ENCODE measurements around the gene PCDHB5. TPM values are rescaled to one million over a fixed set of nuclear protein-coding genes. Genes with fewer than 3 reads are reported as not detected.
A peak's percentile ranks its signal among the peaks of the same experiment; 100 is the strongest.

PCDHB5 gene
- total RNA-seq (2014; rRNA removed; shearing (Covaris generic)) = not detected in 2 replicates
- not detected in 2 replicates for total RNA-seq (2022)
- Bru-seq, nascent RNA = not detected
- BruChase-seq, experiment 1, labeled RNA remaining after a 6-hour chase = not detected
- BruChase-seq, experiment 2, labeled RNA remaining after a 2-hour chase = not detected
- long read RNA-seq = 0 reads

DNA sequence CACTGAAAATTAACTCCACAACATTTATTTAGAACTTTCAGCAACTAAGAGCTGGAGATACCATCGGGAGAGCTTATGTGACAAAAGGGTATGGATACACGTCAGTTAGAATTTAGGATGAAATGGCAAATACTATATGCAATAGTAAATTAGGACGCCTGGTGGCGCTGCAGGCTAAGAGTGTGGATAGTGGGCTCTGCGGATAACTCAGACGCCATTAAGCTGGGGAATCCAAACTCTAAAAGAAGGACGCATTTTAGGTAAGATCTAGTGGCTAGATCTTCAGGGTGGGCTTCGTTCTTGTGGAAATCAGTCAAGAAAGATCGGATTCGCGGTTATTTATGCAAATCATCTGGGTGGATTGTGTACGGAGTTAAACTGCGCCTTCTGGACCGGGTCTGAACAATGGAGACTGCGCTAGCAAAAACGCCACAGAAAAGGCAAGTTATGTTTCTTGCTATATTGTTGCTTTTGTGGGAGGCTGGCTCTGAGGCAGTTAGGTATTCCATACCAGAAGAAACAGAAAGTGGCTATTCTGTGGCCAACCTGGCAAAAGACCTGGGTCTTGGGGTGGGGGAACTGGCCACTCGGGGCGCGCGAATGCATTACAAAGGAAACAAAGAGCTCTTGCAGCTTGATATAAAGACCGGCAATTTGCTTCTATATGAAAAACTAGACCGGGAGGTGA lies at the start of gene PCDHB5:
Gene PCDHB5 (plus strand): TSS at position 177 of the 688 bp plus-strand sequence. CDS start 229 bp downstream, at position 406.
- no peak for DNase-seq (ENCODE audit: low spot score)
- no TSS peak for BruUV-seq (replicated peaks)
- peak; percentile 52 for TF ChIP-seq CTCF (conservative IDR thresholded peaks at IDR 0.05; ENCODE audit: low read length)
- TF ChIP-seq EZH2phosphoT487 (IDR thresholded peaks at IDR 0.05; ENCODE audit: borderline replicate concordance, low read depth, low read length) = no peak
- CTCF ChIA-PET (ENCODE audit: unreplicated experiment) = no interaction called here
- no peak within 1 kb of the TSS for H2AFZ ChIP-seq (ENCODE audit: low read length)
- intact Hi-C loops (cut with micrococcal nuclease; ENCODE audit: unreplicated experiment) = no loop called here
- POLR2A ChIA-PET = no interaction called here
- no peak within 1 kb of the TSS for H3K4me2 ChIP-seq (ENCODE audit: low read length)
- H3K9me3 ChIP-seq (ENCODE audit: low read length) = peaks cover 7% of the 10 kb centered on the region; the same call in 1 of the 2 replicates
- H3K4me1 ChIP-seq (ENCODE audit: insufficient read depth, low read length, poor library complexity, severe bottlenecking) = no peaks in the 10 kb centered on the region
- H4K20me1 ChIP-seq (ENCODE audit: insufficient read depth, low read length) = no peaks in the 10 kb centered on the region
- no peaks in the 10 kb centered on the region for H3K9me2 ChIP-seq (ENCODE audit: insufficient read depth, low read length)
- no peaks in the 10 kb centered on the region for H3K79me2 ChIP-seq (ENCODE audit: insufficient read depth, low read depth, low read length)
- no peak within 1 kb of the TSS for H3K4me3 ChIP-seq (ENCODE audit: low read depth, low read length, poor library complexity, severe bottlenecking)
- H3K27ac ChIP-seq (ENCODE audit: low read depth, low read length, poor library complexity, severe bottlenecking) = no peak within 1 kb of the TSS
- no peaks in the 10 kb centered on the region for H3K36me3 ChIP-seq (ENCODE audit: insufficient read depth, low read length)

- Histone ChIP-seq H3K4me2 (ENCODE audit: low read length) (no peak within 1 kb of the TSS), H3K4me1 (ENCODE audit: insufficient read depth, low read length, poor library complexity, severe bottlenecking) (no peaks in the 10 kb centered on the region), H3K79me2 (ENCODE audit: insufficient read depth, low read depth, low read length) (no peaks in the 10 kb centered on the region), H3K4me3 (ENCODE audit: low read depth, low read length, poor library complexity, severe bottlenecking) (no peak within 1 kb of the TSS), H3K9me2 (ENCODE audit: insufficient read depth, low read length) (no peaks in the 10 kb centered on the region), H4K20me1 (ENCODE audit: insufficient read depth, low read length) (no peaks in the 10 kb centered on the region), H2AFZ (ENCODE audit: low read length) (no peak within 1 kb of the TSS), H3K9me3 (ENCODE audit: low read length) (no peaks in the 10 kb centered on the region), H3K36me3 (ENCODE audit: insufficient read depth, low read length) (no peaks in the 10 kb centered on the region), H3K27ac (ENCODE audit: low read depth, low read length, poor library complexity, severe bottlenecking) (no peak within 1 kb of the TSS)
- intact Hi-C loops (cut with micrococcal nuclease; ENCODE audit: unreplicated experiment) = no loop called here
- DNase-seq (ENCODE audit: low spot score) = no peak
- no peak for TF ChIP-seq EZH2phosphoT487 (IDR thresholded peaks at IDR 0.05; ENCODE audit: borderline replicate concordance, low read depth, low read length)
- 0 out of 2 replicates have a peak, but pooled peaks have one; percentile 23 for TF ChIP-seq CTCF (conservative IDR thresholded peaks at IDR 0.05; ENCODE audit: low read length)
- BruUV-seq (replicated peaks) = no TSS peak
- CTCF ChIA-PET (ENCODE audit: unreplicated experiment) = no interaction called here
- POLR2A ChIA-PET = no interaction called here
Measured at GRCh38 chr5:141094481-141095262, 40.3 kb upstream of the PCDHB5 start, which contains the start of gene PCDHB2. Gene PCDHB2, plus strand, starts transcription at chr5:141094615. Its CDS starts 176 bp downstream, at chr5:141094791.
